ENCODE measurements around the gene FRMD5.

DNA sequence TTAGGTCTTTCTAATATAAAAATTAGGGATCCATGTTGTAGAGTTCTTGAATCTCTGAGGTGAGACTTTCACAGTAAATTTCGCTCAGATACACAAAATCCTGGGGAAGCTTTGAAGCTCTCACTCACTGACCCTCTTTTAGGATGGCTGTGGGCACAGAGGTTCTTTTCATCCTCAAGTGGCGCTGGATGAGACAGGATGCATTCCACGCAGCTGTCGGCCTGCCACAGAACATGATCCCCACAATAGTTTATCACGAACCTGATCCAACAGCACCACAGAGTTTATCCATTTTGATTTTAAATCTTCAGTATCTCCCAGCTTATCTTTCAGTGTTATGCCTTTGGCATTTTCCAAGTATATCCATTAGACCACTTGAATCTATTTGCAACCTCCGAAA lies 276.4 kb downstream of the FRMD5 start:
- TF ChIP-seq POLR2AphosphoS5 (IDR thresholded peaks at IDR 0.05; ENCODE audit: low read depth, low read length) (no peak), SIN3A (IDR thresholded peaks at IDR 0.05; ENCODE audit: borderline replicate concordance, insufficient read depth, low read length) (no peak), TAF1 (IDR thresholded peaks at IDR 0.05; ENCODE audit: borderline replicate concordance, insufficient read depth, low read length) (no peak)

Measured in PFSK-1 (cell line).